ENCODE results near the gene CYP2W1.

Gene CYP2W1

GRCh38 chr7:967361-968082, 15.5 kb upstream of the CYP2W1 start:
- TF ChIP-seq POLR2AphosphoS5 (IDR thresholded peaks at IDR 0.05; ENCODE audit: low read depth): peak; percentile 63; the same call in 1 of the 2 replicates
- no peak for TF ChIP-seq CTCF (IDR thresholded peaks at IDR 0.05; ENCODE audit: insufficient read depth, low read length)
- TF ChIP-seq GABPA (IDR thresholded peaks at IDR 0.05; ENCODE audit: low read depth): no peak
- no peak overlapping the region for H3K27ac ChIP-seq (replicated peaks)

GRCh38 chr7:968205-969105, 14.5 kb upstream of the CYP2W1 start:
- Histone ChIP-seq H3K4me3 (replicated peaks; ENCODE audit: insufficient read depth, low read length) (no peak overlapping the region), H3K27ac (replicated peaks) (no peak overlapping the region), H3K27me3 (ENCODE audit: insufficient read depth, poor library complexity, severe bottlenecking) (no peaks in the 10 kb centered on the region)
- TF ChIP-seq POLR2AphosphoS5 (IDR thresholded peaks at IDR 0.05; ENCODE audit: low read depth) (no peak), CTCF (IDR thresholded peaks at IDR 0.05; ENCODE audit: insufficient read depth, low read length) (no peak), SPI1 (IDR thresholded peaks at IDR 0.05; ENCODE audit: borderline replicate concordance, low read depth) (peak; percentile 20; the same call in 1 of the 2 replicates), GABPA (IDR thresholded peaks at IDR 0.05; ENCODE audit: low read depth) (no peak), REST (IDR thresholded peaks at IDR 0.05; ENCODE audit: insufficient replicate concordance, low read depth) (no peak)
- no peak for DNase-seq (ENCODE audit: low read depth in 1 of 2, low spot score in 1 of 2)

More at GRCh38 chr7:967361-968082, 15.5 kb upstream of the CYP2W1 start:
- Histone ChIP-seq H3K4me3 (replicated peaks; ENCODE audit: insufficient read depth, low read length) (no peak overlapping the region), H3K27me3 (ENCODE audit: insufficient read depth, poor library complexity, severe bottlenecking) (no peaks in the 10 kb centered on the region)
- DNase-seq (ENCODE audit: low read depth in 1 of 2, low spot score in 1 of 2): no peak

GRCh38 chr7:969403-969802, 13.6 kb upstream of the CYP2W1 start:
- TF ChIP-seq SPI1 (IDR thresholded peaks at IDR 0.05; ENCODE audit: borderline replicate concordance, low read depth): no peak
- Histone ChIP-seq H3K27me3 (ENCODE audit: insufficient read depth, poor library complexity, severe bottlenecking) (no peaks in the 10 kb centered on the region), H3K4me3 (replicated peaks; ENCODE audit: insufficient read depth, low read length) (no peak overlapping the region), H3K27ac (replicated peaks) (no peak overlapping the region)
- no peak for DNase-seq (ENCODE audit: low read depth in 1 of 2, low spot score in 1 of 2)

GRCh38 chr7:970744-971143, 12.2 kb upstream of the CYP2W1 start:
- Histone ChIP-seq H3K4me3 (replicated peaks; ENCODE audit: insufficient read depth, low read length) (no peak overlapping the region), H3K27ac (replicated peaks) (no peak overlapping the region), H3K27me3 (ENCODE audit: insufficient read depth, poor library complexity, severe bottlenecking) (no peaks in the 10 kb centered on the region)
- TF ChIP-seq REST (IDR thresholded peaks at IDR 0.05; ENCODE audit: insufficient replicate concordance, low read depth): no peak
- no peak for TF ChIP-seq CTCF (IDR thresholded peaks at IDR 0.05; ENCODE audit: insufficient read depth, low read length)
- no peak for TF ChIP-seq GABPA (IDR thresholded peaks at IDR 0.05; ENCODE audit: low read depth)
- no peak for TF ChIP-seq POLR2AphosphoS5 (IDR thresholded peaks at IDR 0.05; ENCODE audit: low read depth)
- TF ChIP-seq SPI1 (IDR thresholded peaks at IDR 0.05; ENCODE audit: borderline replicate concordance, low read depth): no peak
- DNase-seq (ENCODE audit: low read depth in 1 of 2, low spot score in 1 of 2): no peak
